ENCODE results near the gene SH3BP1.

DNA sequence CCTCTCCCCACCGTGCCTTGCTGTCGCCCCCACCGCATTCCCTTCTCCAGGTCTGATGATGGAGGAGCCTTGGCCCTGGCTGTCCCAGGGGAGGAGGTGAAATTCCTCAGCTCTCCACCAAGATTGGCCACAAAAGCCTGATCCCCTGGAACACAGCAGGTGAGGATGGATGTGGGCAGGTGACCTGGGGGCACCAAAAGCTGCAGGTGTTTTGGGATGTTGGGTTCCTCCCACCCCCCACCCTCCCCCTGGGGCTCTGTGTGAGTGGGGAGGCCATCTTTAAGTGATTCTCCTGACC is 58.0 kb downstream of the SH3BP1 start:
- TF ChIP-seq, protein P1, sequence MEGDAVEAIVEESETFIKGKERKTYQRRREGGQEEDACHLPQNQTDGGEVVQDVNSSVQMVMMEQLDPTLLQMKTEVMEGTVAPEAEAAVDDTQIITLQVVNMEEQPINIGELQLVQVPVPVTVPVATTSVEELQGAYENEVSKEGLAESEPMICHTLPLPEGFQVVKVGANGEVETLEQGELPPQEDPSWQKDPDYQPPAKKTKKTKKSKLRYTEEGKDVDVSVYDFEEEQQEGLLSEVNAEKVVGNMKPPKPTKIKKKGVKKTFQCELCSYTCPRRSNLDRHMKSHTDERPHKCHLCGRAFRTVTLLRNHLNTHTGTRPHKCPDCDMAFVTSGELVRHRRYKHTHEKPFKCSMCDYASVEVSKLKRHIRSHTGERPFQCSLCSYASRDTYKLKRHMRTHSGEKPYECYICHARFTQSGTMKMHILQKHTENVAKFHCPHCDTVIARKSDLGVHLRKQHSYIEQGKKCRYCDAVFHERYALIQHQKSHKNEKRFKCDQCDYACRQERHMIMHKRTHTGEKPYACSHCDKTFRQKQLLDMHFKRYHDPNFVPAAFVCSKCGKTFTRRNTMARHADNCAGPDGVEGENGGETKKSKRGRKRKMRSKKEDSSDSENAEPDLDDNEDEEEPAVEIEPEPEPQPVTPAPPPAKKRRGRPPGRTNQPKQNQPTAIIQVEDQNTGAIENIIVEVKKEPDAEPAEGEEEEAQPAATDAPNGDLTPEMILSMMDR (IDR thresholded peaks at IDR 0.05): no peak
- TF ChIP-seq POLR2A (IDR thresholded peaks at IDR 0.05): no peak

Measured in esophagus squamous epithelium (tissue), 4 donors.